GM18858 (cell line): Measurements from ENCODE around the gene ANKRD33.
"Not testable (repeated sequence)": the region's sequence is repeated elsewhere in the genome, so short reads cannot be mapped to it uniquely, and the experiment has no call there.

Source experiments
- ATAC-seq: cut with Tn5 transposase; IDR thresholded peaks from one replicate; pipeline ENCODE4 v1.9.1; 2021; ENCODE audit not compliant: unreplicated experiment

Gene ANKRD33

DNA sequence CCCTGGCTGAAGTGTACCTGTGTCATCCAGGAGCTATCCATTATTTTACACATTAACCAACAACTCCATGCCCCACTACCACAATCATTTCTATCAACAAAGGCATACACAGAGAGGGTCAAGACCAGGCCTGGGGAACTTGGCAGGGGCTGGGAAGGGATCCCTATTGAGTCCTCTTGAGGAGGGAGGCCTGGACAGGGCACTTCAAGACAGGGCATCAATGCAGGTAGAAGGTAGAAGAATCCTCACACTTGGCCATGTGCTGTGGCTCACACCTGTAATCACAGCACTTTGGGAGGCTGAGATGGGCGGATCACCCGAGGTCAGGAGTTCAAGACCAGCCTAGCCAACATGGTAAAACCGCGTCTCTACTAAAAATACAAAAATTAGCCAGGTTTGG lies 13.4 kb upstream of the ANKRD33 start:
- ATAC-seq = no peak

DNA sequence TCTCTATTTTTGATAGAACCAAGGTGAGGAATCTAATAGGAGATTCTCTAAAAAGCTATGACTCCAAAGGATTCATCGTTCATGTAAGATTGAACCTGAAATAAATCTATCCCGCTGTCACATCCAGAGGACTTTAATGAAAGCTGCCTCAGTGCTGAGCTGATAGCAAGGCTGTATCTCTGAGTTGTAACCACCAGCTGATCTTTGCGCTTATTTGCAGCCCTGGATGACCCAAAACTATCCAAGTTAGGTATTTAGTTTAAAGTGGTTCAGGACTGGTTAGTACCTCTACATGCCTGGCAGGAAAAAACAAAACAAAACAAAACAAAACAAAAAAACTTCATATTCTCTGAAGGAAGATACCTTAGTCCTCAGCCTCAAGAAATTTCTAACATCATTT lies 8.8 kb upstream of the ANKRD33 start:
- no peak for ATAC-seq

DNA sequence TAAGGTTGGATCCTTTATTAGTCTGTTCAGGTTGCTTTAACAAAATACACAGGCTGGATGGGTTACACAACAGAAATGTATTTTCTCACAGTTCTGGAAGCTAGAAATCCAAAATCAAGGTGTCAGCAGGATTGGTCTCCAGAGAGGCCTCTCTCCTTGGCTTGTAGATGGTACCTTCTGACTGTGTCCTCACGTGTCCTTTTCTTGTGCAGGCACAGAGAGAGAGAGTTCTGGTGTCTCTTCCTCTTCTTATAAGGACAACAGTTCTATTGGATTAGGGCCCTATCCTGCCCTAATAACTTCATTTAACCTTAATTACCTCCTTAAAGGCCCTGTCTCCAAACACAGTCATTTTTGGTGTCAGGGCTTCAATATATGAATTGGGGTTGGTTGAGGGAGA lies 4.6 kb upstream of the ANKRD33 start:
- no peak for ATAC-seq

DNA sequence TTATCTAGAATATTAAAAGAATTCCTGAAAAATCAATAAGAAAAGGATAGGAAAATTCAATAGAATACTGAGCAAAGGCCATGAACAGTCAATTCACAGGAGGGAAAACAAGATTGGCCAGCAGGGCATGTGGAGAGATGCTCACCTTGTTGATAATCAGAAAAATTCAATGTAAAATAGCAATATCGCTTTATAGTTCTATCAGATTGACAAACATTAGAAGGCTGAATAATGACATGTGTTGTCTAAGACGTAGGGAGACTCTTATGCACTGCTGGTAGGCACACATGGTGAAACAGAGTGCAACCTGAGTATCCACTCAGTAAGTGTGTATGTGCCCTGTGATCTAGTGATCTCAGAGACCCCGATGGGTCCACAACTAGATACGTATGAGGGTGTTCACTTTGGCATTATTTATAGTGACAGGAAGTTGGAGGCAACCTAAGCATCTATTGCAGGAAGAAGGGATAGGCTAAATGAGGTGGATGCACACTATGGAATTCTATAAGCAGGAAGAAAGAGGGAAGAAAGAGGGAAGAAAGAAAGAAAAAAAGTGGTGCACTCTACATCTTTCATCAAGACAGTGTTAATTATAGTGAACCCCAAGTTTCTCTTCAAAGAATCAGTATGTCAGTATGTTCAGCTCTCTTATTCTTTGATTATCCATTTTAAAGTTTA lies 3.8 kb upstream of the ANKRD33 start:
- ATAC-seq = no peak

DNA sequence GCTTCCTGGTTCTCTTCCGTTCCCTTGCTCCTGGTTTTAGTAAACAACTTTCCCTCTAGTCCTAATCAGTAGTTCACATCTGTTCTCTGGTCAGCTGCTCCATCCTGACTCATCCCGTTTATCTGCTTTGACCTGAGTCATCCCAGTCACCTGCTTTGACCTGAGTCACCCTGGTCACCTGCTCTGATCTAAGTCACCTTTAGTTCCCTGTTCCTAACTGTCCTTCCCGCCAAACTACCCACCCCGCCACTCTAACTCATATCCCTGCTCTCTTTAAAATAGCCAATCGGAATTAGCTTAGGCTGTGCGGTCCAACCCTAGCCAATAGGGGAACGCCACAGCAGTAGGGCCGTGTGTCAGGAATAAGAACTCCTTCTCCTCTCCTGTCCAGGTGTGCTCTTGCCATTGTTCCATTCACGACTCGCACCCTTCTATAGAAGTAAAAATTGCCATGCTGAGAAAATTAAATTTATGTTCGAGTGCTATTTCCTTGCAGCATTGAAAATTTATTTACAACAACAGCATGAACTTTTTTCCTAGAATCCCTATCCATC lies 3.1 kb upstream of the ANKRD33 start:
- no peak for ATAC-seq

DNA sequence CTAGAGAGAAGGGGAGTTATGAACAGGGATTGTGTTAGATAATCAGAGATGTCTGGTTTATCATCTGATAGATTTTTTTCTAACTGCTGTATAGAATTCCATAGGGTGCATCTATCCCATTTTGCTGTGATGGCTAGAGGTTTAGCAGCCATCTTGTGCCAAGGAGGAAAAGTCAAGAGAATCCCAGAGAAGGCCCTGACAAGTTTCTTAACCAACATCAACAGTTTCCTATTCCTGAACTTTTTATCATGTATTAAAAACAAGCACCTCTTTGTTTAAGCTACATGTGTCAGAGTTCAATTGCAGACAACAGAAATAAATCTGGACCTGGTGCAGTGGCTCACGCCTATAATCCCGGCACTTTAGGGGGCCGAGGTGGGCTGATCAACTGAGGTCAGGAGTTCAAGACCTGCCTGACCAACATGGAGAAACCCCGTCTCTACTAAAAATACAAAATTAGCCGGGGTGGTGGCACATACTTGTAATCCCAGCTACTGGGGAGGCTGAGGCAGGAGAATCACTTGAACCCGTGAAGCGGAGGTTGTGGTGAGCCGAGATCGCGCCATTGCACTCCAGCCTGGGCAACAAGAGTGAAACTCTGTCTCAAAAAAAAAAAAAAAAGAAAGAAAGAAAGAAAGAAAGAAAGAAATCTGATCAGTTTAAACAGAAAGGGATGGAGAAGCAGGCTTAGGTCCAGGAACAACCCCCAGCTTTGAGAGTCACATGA lies 2.4 kb upstream of the ANKRD33 start:
- not testable (repeated sequence) for ATAC-seq

DNA sequence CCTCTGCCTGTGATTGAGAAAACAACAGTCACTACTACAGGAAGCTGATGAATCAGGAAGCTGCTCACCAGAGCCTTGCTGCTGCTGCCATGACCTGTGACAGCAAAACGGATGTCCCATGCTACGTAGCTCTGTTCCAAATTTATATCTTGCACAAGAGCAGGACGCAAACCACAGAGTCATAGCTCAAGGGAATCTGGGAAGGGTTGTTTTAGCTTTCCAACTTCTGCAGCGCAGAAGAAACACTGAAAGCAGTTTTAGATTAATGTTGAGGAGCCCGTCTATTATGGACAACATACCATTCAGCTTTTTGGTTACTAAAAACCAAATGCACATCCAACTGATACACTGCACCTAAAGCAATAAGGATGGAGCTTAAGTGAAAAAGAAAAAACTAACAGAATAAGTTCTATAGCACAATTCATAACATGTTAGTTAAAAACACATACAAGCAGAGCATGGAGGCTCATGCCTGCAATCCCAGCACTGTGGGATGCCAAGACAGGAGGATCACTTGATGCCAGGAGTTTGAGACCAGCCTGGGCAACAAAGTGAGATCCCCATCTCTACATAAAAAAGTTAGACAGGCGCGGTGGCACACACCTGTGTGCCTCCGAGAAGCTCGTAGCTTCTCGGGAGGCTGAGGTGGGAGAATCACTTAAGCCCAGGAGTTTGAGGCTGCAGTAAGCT lies 1.7 kb upstream of the ANKRD33 start:
- no peak for ATAC-seq

DNA sequence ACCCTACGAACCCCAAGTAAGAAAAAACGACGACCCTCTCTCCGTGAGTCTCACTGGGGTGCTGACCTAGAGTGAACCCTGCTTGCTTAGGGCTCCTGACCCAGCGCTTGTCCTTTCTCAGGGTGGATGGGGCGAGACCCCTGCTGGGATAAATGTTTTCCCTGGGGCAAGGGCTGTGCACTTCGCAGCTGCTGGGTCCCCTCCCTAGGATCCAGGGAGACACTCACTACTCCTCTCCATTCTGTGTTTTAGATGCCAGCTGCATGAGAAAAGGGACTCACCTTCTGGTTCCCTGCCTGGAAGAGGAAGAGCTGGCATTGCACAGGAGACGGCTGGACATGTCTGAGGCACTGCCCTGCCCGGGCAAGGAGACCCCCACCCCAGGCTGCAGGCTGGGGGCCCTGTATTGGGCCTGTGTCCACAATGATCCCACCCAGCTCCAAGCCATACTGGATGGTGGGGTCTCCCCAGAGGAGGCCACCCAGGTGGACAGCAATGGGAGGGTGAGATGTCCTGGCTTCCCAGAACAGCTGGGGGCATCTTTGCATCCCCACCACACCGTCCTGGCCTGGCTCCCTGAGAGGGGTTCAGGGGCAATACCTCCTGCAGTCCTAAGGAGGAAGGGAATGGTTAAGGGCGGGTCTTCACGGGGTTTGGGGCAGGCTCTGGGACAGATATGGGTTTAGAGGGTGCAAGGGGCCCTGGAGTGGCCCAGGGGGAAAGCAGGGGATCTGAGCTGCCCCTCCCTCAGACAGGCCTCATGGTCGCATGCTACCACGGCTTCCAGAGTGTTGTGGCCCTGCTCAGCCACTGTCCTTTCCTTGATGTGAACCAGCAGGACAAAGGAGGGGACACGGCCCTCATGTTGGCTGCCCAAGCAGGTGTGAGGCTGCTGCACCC lies 663 bp downstream of the ANKRD33 start:
- no peak for ATAC-seq

DNA sequence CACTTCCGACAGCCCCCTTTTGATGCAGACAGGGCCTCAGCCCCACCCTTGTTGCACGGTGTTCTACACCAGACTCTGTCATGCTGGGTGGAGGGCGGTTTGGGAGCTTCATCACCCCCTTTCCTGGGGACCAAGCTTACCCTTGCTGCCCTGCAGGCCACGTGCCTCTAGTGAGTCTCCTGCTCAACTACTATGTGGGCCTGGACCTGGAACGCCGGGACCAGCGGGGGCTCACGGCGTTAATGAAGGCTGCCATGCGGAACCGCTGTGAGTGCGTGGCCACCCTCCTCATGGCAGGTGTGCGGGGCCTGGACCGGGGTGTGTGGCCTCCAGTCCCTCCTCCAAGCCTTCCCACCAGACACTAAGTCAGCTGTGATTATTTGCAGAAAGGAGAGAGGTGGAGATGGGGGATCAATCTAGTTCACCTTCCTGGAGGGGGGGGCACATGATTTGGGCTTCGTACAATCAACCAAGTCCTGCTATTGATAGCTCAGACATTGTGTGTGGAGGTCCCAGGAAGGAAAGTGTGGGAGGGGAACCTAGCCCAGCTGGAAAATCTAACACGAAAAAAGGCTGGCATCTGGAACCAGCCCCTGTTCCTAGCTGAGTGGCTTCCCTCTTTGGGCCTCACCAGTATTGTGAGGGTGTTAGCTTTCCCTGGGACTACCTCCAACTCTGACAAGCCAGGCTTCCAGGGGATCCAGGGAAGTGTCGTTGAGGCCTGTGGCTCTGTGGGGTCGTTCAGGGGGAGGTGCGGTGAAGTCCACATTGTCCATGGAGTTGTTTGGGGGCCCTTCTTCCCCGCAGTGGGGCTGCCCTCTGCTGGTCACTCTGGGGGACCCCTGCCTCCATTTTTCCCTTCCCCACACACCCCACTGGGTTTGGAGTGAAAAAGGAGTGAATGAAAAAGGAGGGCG lies 1.6 kb downstream of the ANKRD33 start:
- no peak for ATAC-seq

DNA sequence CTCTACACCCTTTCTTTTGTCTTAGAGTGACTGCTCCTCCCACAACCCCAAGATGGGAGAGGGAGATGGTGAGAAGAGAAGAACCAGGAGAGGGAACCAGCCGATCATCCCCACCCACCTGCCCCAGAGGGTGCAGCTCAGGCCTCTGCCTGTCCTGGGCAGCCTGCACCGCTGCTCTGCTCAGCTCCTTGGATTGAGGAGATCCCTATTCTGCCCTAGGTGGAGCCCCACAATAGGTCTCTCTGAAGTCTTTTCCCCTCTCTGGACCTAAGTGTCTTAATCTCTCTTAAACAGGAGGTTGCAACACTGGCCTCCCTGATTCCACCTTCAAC lies 2.2 kb downstream of the ANKRD33 start:
- no peak for ATAC-seq

DNA sequence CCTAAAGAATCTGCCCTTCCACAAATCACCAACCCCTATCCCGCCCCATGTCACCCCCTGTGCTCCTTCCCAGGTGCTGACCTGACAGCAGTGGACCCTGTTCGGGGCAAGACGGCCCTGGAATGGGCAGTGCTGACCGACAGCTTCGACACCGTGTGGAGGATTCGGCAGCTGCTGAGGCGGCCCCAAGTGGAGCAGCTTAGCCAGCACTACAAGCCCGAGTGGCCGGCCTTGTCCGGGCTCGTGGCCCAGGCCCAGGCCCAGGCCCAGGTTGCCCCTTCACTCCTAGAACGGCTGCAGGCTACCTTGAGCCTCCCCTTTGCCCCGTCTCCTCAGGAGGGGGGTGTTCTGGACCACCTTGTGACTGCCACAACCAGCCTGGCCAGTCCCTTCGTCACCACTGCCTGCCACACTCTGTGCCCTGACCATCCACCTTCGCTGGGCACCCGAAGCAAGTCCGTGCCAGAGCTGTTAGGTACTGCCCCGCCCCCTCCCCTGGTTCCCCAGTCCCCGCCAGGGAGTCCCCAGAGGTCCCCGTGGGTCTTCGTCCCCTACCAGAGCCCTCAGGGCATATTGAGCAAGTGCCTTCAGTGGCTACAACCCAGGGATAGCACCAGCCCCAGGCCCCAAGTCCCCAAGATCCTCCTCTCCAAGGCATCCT lies 2.7 kb downstream of the ANKRD33 start:
- ATAC-seq = no peak

DNA sequence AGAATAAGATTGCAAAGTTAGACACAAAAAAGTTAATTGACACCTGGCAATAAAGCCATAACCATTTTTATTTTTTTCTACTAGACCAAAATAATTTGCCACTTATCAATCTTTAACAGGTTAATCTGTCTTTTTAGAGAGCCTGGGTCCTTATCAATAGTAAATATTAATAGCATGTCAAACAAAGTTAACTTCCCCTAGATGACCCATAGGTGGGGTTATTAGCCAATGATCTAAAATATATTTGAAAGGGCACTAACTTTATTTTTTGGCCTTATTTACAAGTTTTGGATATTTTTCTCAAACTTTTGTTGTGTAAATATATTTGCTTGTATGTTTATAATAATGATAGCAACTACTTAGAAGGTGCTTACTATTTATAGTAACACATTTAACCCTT lies 3.9 kb downstream of the ANKRD33 start:
- ATAC-seq = no peak

DNA sequence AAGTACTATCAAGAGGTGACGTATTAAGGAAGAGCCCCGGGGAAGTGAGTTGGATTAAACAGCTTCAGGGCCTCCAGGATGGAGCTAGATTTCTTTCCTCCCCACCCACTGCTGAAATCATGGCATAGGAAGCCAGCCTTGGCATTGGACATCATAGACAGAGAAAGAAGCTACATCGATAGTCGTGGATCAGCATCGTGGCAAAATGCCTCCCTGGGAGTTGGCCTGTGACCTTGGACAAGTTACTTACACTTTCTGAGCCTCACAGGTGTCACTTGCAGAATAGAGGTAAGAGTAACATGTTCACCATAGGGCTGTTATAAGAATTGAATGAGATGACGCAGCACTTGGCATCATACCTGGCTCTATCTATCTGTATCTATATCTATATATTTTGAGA lies 5.9 kb downstream of the ANKRD33 start:
- ATAC-seq = no peak

DNA sequence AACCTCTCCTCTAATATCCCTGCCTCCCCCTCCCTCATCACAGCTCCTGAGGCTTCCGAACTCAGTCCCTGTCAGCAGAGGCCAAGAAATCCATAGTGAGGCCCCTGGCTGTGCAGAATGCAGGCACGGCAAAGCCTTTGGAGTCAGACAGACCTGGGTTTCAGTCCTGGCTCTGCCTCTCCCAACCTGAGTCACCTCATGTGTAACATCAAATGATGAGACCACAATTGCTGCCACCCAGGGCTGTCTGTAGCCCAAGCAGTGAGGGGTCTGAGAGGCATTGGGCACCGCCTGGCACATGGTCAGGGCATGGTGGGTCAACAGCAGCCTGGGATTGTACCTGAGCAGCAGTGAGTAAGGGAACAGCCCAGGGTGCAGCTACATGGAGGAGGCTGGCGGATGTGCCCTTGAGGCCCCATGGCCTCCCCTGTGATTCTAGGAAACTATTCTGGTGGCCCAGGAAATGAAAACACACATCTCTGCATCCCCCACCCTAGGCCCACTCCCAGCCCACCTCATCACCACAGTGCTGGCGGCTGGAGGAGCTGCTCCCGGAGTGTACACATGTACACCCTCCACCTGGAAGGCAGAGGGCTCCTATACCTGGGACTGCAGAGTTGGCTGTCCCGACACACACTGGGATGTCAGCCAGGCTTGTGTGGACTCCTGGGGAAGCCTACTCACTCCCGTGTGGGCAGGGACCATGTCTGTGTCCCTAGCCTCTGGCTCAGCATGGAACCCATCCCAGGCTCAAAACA lies 7.7 kb downstream of the ANKRD33 start:
- ATAC-seq = no peak

DNA sequence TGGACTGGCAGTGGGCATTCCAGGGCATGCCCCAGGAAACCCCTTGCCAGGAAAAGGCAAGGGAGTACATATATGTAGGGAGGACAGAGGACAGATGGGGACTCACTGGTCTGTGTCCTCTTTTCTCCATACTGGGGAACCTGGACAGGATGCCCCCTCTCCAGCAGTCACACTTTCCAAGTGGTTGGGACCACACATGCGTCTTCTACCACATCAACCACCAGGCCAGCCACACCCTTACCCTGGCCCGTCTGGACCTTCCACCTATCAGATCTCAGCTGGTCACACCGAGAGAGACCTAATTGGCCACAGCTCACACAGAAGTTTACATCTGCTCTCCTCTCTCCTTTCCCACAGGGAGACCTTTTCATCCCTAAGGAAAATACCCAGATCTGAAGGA lies 8.3 kb downstream of the ANKRD33 start:
- no peak for ATAC-seq

DNA sequence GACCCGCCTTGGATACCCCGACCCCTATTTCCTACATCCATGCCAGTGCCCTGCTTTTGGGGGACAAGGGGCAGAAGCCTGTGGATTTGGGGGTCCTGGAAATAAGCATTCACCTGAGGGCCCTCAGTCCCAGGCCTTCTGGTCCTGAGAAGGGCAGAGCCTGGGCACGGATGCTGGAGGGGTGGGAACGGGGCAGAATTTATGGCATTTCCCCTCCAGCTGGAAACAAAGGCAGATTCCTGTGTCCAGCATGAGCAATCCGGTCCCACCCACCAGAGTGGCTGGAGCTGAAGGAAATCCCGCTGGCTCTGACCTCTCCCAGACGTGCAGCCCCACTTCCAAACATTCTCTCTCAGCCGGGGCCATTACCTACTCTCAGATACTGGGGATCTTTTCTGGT lies 9.3 kb downstream of the ANKRD33 start:
- ATAC-seq = no peak

DNA sequence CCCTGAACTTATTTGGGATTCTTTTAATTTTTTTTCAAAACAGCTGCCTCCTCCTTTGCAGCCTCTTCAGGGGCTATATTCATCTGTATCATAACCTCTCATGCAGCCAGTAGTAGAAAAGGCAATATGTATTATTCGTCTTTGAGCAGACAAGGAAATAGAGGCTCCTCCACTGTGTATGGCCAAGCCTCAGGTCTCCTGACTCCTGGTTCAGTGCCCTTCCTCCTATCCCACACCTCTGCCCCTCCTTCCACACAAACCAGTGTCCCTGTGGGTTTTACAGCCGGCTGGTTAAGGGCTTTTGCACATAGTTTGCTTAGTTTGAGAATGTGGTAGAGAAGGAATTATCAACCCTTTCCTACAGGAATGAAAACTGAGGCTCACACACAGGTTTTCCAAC lies 10.6 kb downstream of the ANKRD33 start:
- ATAC-seq = no peak

DNA sequence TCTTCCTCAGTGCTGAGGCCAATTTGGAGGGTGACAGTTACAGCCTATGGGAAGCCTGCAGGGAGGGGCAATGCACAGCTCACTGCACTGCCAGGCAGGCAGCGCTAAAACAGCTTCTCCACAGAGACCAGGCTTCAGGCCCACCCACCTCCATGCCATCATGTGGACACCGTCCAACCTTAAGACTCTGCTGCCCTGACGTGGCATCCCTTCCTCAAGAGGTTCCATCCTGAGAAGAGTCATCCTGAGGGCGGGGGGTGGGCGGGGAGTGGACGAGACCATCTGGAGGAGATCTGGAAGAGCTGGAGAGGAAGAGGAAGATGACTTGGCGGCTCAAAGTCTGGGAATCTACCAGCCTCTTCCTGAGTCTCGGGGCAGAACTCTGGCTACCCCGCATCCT lies 11.0 kb downstream of the ANKRD33 start:
- no peak for ATAC-seq
